Lower lobe of right lung (tissue), 2 donors: Measurements from ENCODE around the gene PLP2. TPM values are rescaled to one million over a fixed set of nuclear protein-coding genes. Genes with fewer than 3 reads are reported as not detected.

Experiments
- ATAC-seq, 2 donors: fragments of 200-7000 bp; cut with Tn5 transposase; one replicate each; pipeline ENCODE4 v1.9.1; 2020 to 2022; ENCODE audit warnings: mild to moderate bottlenecking in 2 of 2, moderate library complexity in 2 of 2
- DNase-seq: peaks from one replicate; pipeline ENCODE4 v3.0.0-alpha.2; 2020
- H3K27ac ChIP-seq: fragments of 200-600 bp; one replicate; pipeline ENCODE4 v1.8.0; 2022
- H3K27me3 ChIP-seq: fragments of 200-600 bp; one replicate; pipeline ENCODE4 v1.8.0; 2022; ENCODE audit warnings: low read depth
- H3K36me3 ChIP-seq: fragments of 200-600 bp; one replicate; pipeline ENCODE4 v1.8.0; 2022; ENCODE audit warnings: mild to moderate bottlenecking
- H3K4me1 ChIP-seq: fragments of 200-600 bp; one replicate; pipeline ENCODE4 v1.8.0; 2022
- H3K4me3 ChIP-seq: fragments of 200-600 bp; one replicate; pipeline ENCODE4 v1.8.0; 2022; ENCODE audit warnings: mild to moderate bottlenecking
- H3K9me3 ChIP-seq: fragments of 200-600 bp; one replicate; pipeline ENCODE4 v1.8.0; 2022
- intact Hi-C: fragments of 100-400 bp; cut with DNase I; formaldehyde crosslinking; loops from one replicate; pipeline ENCODE4 v1.11.0; 2022
- total RNA-seq: library from RNA; stranded (reverse); fragmentation: NEBNext Ultra II Directional; extraction: Animal tissue kit (Norgen Biotek cat#: 25700); gene quantifications from one replicate; pipeline ENCODE4 v1.2.1, GENCODE V29; 2021
- TF ChIP-seq, protein P1 (sequence below): fragments of 200-600 bp; IDR thresholded peaks from one replicate; pipeline ENCODE4 v1.8.0; 2022; ENCODE audit warnings: antibody characterized with exemption, mild to moderate bottlenecking
- donor health status: DM: no; HTN: yes; CAD: no; lungs with severe emphysema.

The PLP2 gene
- total RNA-seq, 1 donor from 2014 or later, result 91.8 TPM

DNA sequence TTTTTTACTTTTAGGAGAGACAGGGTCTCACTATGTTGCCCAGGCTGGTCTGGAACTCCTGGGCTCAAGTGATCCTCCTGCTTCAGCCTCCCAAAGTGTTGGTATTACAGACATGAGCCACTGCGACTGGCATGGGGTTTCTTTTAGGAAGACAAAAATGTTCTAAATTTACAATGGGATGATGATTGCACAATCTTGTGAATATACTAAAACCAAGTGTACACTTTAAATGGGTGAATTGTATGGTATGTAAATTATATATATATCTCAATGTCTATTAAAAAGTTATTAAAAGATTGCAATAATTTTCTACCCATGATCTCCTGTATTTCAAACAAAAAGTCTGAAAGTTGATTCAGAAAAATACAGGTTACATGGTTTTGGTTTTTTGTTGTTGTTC lies 18.2 kb upstream of the PLP2 start:
- Histone ChIP-seq H3K27ac (no peak overlapping the region), H3K4me1 (peaks cover 6% of the 10 kb centered on the region), H3K27me3 (no peaks in the 10 kb centered on the region), H3K9me3 (no peaks in the 10 kb centered on the region), H3K36me3 (no peaks in the 10 kb centered on the region), H3K4me3 (no peak overlapping the region)
- TF ChIP-seq, protein P1, sequence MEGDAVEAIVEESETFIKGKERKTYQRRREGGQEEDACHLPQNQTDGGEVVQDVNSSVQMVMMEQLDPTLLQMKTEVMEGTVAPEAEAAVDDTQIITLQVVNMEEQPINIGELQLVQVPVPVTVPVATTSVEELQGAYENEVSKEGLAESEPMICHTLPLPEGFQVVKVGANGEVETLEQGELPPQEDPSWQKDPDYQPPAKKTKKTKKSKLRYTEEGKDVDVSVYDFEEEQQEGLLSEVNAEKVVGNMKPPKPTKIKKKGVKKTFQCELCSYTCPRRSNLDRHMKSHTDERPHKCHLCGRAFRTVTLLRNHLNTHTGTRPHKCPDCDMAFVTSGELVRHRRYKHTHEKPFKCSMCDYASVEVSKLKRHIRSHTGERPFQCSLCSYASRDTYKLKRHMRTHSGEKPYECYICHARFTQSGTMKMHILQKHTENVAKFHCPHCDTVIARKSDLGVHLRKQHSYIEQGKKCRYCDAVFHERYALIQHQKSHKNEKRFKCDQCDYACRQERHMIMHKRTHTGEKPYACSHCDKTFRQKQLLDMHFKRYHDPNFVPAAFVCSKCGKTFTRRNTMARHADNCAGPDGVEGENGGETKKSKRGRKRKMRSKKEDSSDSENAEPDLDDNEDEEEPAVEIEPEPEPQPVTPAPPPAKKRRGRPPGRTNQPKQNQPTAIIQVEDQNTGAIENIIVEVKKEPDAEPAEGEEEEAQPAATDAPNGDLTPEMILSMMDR, result no peak
- ATAC-seq, result no peak
- intact Hi-C loops, result no loop called here
- no peak for DNase-seq

DNA sequence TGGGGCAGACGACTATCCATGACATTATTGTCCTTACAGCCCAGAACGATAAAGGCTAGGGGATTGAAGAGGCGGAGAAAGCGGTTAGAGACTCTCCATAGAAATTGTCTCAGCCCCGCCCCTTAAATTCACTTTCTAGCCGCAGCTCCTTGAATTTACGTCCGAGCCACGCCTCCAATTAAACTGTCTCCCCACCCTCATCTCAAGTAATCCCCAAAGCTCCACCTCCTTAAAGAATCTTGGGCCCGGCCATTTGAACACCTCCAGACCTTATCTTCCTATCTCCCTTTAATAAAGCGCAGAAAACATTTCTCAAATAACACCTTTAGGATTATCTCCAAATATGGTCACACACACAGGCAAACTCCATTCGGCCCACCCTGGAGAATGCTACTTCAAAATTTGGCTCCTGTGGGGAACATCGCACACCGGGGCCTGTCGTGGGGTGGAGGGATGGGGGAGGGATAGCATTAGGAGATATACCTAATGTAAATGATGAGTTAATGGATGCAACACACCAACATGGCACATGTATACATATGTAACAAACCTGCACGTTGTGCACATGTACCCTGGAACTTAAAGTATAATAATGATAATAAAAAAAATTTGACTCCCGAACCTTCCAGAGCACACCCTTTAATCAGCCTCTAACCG lies 16.3 kb upstream of the PLP2 start:
- Histone ChIP-seq H3K4me1 (peaks cover 5% of the 10 kb centered on the region), H3K9me3 (no peaks in the 10 kb centered on the region), H3K27ac (peak overlapping the region; percentile 93), H3K27me3 (no peaks in the 10 kb centered on the region), H3K4me3 (peak overlapping the region; percentile 61), H3K36me3 (no peaks in the 10 kb centered on the region)
- DNase-seq (no peak), ATAC-seq (peak; percentile 73 to 82)
- TF ChIP-seq, protein P1, result no peak
- intact Hi-C loops, result no loop called here

DNA sequence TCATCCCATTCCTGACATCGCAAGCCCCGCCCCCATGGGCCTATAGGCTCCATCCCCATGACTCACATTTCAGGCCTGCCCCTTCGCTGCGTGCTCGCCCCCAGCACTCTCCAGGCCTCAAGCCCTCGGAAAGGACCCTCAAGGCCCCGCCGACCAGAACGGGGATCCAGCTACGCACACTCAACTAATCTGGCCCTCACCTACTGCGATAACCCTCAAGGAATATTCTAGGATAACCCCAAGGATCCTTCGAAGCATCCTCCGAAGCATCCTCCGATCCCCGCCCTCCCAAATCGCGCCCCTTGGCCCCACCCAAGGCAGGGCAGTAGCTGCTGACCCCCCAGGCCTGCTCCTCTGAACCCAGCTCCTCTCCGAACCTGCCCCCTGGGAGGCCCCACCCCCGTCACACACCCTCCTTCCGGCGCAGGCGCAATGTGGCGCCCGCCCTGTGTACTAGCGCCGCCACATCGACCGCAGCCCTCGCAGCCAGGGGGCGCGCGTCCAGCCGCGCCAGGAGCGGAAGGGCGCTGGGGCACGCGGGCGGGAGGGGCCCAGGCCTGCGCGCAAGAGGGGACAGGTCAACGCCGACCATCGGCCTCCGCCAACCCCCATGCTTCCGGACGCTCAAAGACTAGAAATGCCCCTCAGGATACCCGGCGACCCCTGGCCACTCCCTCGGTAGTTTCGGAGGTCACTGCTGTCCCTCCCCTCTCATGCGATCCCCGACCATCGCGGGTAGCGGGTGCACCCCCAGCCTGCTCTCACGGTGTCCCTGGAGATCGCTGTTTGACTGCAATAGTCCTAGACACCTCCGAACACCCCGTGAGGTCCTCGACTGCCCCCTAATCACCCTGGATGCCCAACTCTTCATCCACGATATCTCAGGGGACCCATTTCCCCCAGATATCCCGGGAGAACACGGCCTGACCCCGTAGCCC lies 15.5 kb upstream of the PLP2 start:
- ATAC-seq (peak; percentile 97 to 98), DNase-seq (peak; percentile 93)
- peak overlapping the region; percentile 61 for H3K4me3 ChIP-seq
- TF ChIP-seq, protein P1, result peak; percentile 76
- H3K36me3 ChIP-seq, result no peaks in the 10 kb centered on the region
- H3K27ac ChIP-seq, result peak overlapping the region; percentile 93
- H3K4me1 ChIP-seq, result peaks cover 5% of the 10 kb centered on the region
- intact Hi-C loops, result no loop called here
- no peaks in the 10 kb centered on the region for H3K27me3 ChIP-seq
- no peaks in the 10 kb centered on the region for H3K9me3 ChIP-seq

DNA sequence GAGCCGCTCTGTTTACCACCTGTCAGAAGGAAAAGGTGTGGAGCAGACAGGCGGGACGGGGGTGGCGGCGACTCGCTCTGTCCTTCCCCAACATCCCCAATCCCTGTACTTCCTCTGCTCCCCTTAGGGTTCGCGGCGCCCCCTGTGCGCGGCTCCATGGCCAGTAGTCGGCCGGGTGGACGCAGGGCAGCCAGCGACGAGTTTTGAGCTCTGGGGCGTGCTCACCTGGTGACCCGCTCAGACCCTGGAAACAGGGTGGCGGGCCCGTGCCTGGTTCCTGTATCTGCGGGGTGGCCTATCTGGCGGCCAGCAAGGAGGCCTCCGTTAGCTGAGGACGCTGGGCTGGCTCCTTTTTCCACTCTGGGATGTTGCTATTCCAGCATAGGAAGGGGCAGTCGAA lies 14.5 kb upstream of the PLP2 start:
- intact Hi-C loops, result no loop called here
- DNase-seq, result no peak

DNA sequence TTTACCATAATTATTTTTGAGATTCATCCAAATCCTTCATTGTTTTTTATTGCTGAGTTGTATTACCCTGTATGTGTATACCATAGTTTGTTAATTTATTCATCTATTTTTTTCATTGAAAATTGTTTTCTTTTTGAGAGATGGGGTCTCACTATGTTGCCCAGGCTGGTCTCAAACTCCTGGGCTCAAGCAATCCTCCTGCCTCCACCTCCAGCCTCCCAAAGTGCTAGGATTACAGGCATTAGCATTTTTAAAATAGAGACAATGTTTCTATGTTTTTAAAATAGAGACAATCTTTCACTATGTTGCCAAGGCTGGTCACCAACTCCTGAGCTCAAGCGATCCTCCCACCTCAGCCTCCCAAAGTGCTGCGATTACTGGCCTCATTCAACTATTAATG lies 10.8 kb upstream of the PLP2 start:
- H3K4me3 ChIP-seq, result no peak overlapping the region
- no peaks in the 10 kb centered on the region for H3K27me3 ChIP-seq
- H3K27ac ChIP-seq, result no peak overlapping the region
- DNase-seq (no peak), ATAC-seq (no peak)
- H3K9me3 ChIP-seq, result no peaks in the 10 kb centered on the region
- intact Hi-C loops, result no loop called here
- TF ChIP-seq, protein P1, result no peak
- no peaks in the 10 kb centered on the region for H3K36me3 ChIP-seq
- H3K4me1 ChIP-seq, result peaks cover 7% of the 10 kb centered on the region

More for the DNA sequence above, 14.5 kb upstream of the PLP2 start:
- Histone ChIP-seq H3K27ac (no peak overlapping the region), H3K27me3 (no peaks in the 10 kb centered on the region), H3K9me3 (no peaks in the 10 kb centered on the region), H3K4me1 (peaks cover 5% of the 10 kb centered on the region), H3K36me3 (no peaks in the 10 kb centered on the region), H3K4me3 (no peak overlapping the region)
- TF ChIP-seq, protein P1, result no peak
- no peak for ATAC-seq
